ENCODE results near the gene ATP9B.

DNA sequence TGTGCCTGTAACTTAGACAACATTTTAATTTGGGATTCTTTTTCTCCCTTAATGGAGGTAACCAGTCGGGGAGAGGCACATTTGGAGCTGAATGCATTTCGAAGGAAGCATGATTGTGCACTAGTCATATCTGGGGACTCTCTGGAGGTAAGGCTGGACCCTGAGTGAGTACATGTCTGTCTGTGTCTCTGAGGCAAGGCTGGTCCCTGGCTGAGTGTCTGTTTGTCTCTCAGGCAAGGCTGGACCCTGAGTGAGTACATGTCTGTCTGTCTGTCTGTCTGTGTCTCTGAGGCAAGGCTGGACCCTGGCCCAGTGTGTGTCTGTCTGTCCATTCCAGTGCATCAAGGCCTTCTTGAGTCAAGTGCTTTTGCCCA lies 275.0 kb downstream of the ATP9B start:
- TF ChIP-seq, protein P1, sequence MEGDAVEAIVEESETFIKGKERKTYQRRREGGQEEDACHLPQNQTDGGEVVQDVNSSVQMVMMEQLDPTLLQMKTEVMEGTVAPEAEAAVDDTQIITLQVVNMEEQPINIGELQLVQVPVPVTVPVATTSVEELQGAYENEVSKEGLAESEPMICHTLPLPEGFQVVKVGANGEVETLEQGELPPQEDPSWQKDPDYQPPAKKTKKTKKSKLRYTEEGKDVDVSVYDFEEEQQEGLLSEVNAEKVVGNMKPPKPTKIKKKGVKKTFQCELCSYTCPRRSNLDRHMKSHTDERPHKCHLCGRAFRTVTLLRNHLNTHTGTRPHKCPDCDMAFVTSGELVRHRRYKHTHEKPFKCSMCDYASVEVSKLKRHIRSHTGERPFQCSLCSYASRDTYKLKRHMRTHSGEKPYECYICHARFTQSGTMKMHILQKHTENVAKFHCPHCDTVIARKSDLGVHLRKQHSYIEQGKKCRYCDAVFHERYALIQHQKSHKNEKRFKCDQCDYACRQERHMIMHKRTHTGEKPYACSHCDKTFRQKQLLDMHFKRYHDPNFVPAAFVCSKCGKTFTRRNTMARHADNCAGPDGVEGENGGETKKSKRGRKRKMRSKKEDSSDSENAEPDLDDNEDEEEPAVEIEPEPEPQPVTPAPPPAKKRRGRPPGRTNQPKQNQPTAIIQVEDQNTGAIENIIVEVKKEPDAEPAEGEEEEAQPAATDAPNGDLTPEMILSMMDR (IDR thresholded peaks at IDR 0.05) = no peak
- TF ChIP-seq POLR2A (IDR thresholded peaks at IDR 0.05) = no peak
- no peak for TF ChIP-seq EP300 (IDR thresholded peaks at IDR 0.05)
- TF ChIP-seq POLR2AphosphoS5 (IDR thresholded peaks at IDR 0.05) = no peak

Data from sigmoid colon (tissue), 4 donors.